GM12892 (cell line): ENCODE measurements around the gene CFAP65.

Source experiments
- POLR2A ChIP-seq: IDR thresholded peaks from 2 replicates; pipeline ENCODE4 v1.6.1; 2011; ENCODE audit warnings: low read depth, low read length, control low read depth
- POLR2AphosphoS5 ChIP-seq: IDR thresholded peaks from 2 replicates; pipeline ENCODE4 v1.6.1; 2011; ENCODE audit warnings: low read depth, low read length, control low read depth

DNA sequence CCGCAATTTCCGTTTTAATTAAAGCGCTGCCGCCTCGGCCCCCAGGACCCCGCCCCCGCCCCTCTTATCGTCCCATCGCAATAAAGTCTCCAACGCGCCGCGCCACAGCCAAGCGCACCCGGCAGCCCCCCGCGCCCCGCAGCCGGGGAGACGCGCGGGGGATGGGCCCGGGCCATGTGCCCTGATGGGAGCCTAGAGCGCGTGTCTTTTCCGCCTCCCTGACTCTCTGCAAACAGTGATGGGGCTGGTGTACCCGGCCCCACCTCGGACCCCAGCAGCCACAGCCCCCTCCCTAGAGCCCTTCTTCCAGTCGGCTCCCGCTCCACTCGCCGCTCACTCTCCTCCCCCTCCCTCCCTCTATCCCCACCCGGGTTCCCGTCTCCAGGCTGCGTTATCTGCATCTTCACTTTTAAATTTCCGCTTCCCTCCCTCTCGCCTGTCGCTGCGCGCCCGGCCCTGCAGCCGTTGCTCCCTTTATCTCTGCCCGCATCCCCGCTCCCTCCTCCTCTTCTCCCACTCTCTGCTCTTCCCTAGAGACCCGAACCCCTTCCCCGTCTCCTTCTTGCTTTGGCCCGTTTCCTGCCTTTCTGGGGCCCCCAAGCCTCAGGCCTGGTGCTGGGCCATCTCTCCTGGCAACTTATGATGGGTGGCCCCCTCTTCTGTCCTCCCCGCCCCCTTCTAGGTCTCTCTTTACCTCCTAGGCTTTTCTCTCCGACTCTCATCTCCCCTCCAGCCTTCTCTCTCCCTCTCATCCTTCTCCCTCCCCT is 55.8 kb downstream of the CFAP65 start:
- TF ChIP-seq POLR2AphosphoS5 = no peak
- TF ChIP-seq POLR2A = no peak
